Cardiac muscle cell (in vitro differentiated cells and primary cell): ENCODE results near the gene IDE. TPM values are rescaled to one million over a fixed set of nuclear protein-coding genes. Genes with fewer than 3 reads are reported as not detected.
A peak's percentile ranks its signal among the peaks of the same experiment; 100 is the strongest.

ENCODE experiments used
- DNase-seq, 2 donors: peaks; one replicate each; pipeline versions ENCODE4 v3.0.0 to v3.0.0-alpha.2; 2010 to 2017; ENCODE audit warnings: low read depth in 1 of 2, low spot score in 1 of 2
- H3K27ac ChIP-seq: fragments of 200-600 bp; sonication (generic); 2 replicates; pipeline ENCODE4 v1.5.1; 2016
- H3K27me3 ChIP-seq: fragments of 200-600 bp; sonication (generic); 2 replicates; pipeline ENCODE4 v1.6.0; 2016; ENCODE audit warnings: control low read depth
- H3K36me3 ChIP-seq: fragments of 200-600 bp; sonication (generic); 2 replicates; pipeline ENCODE4 v1.5.1; 2016; ENCODE audit warnings: control low read depth
- H3K4me1 ChIP-seq: fragments of 200-600 bp; sonication (generic); 2 replicates; pipeline ENCODE4 v1.8.1; 2017; ENCODE audit warnings: low read depth, mild to moderate bottlenecking, mixed run types
- H3K4me3 ChIP-seq: fragments of 200-600 bp; sonication (generic); 2 replicates; pipeline ENCODE4 v1.5.1; 2016; ENCODE audit warnings: mild to moderate bottlenecking
- H3K9me3 ChIP-seq: fragments of 200-600 bp; sonication (generic); 2 replicates; pipeline ENCODE4 v1.5.1; 2017; ENCODE audit warnings: low read depth, mild to moderate bottlenecking, control low read depth
- CTCF ChIP-seq: IDR thresholded peaks from 2 replicates; pipeline ENCODE4 v1.5.1; 2012; ENCODE audit warnings: low read depth, mild to moderate bottlenecking, low read length
- polyA plus RNA-seq: library from polyadenylated mRNA; unstranded; fragments of >200 nt; fragmentation: Nextera tagmentation; extraction: Ambion mirVana; gene quantifications from 2 replicates; pipeline ENCODE4 v1.2.1, GENCODE V29; 2016
- total RNA-seq: library from RNA; depleted of rRNA; stranded (reverse); fragments of >200 nt; gene quantifications from 2 replicates; pipeline ENCODE4 v1.2.3, GENCODE V29; 2016

Gene IDE
- total and polyA plus RNA-seq, 2 experiments from 2014 or later = 23.2 to 30.0 TPM

- peak overlapping the region; percentile 84 for H3K27ac ChIP-seq
- peak overlapping the region; percentile 24 for H3K4me3 ChIP-seq
- H3K9me3 ChIP-seq = no peaks in the 10 kb centered on the region
- peaks cover 33% of the 10 kb centered on the region for H3K4me1 ChIP-seq
- no peak for TF ChIP-seq CTCF
- peaks cover 9% of the 10 kb centered on the region for H3K36me3 ChIP-seq
- H3K27me3 ChIP-seq = no peaks in the 10 kb centered on the region
- no peak for DNase-seq
Observed at GRCh38 chr10:92506336-92506735, 67.6 kb downstream of the IDE start.

GRCh38 chr10:92505044-92505443 is 68.8 kb downstream of the IDE start:
- peaks cover 14% of the 10 kb centered on the region for H3K36me3 ChIP-seq

GRCh38 chr10:92502296-92502808 is 71.5 kb downstream of the IDE start:
- H3K9me3 ChIP-seq = no peaks in the 10 kb centered on the region
- DNase-seq = no peak
- H3K36me3 ChIP-seq = peaks cover 8% of the 10 kb centered on the region
- TF ChIP-seq CTCF = no peak
- H3K4me3 ChIP-seq = no peak overlapping the region
- H3K4me1 ChIP-seq = peaks cover 26% of the 10 kb centered on the region
- H3K27ac ChIP-seq = no peak overlapping the region
- H3K27me3 ChIP-seq = no peaks in the 10 kb centered on the region

More at GRCh38 chr10:92505044-92505443, 68.8 kb downstream of the IDE start:
- Histone ChIP-seq H3K4me3 (peak overlapping the region; percentile 24), H3K27ac (peak overlapping the region; percentile 84), H3K27me3 (no peaks in the 10 kb centered on the region), H3K4me1 (peaks cover 33% of the 10 kb centered on the region), H3K9me3 (no peaks in the 10 kb centered on the region)
- TF ChIP-seq CTCF = no peak
- no peak for DNase-seq

GRCh38 chr10:92493362-92493761 is 80.5 kb downstream of the IDE start:
- no peak for TF ChIP-seq CTCF
- Histone ChIP-seq H3K27me3 (no peaks in the 10 kb centered on the region), H3K4me3 (no peak overlapping the region), H3K9me3 (no peaks in the 10 kb centered on the region), H3K4me1 (no peaks in the 10 kb centered on the region), H3K27ac (no peak overlapping the region), H3K36me3 (peaks cover 23% of the 10 kb centered on the region)
- DNase-seq = no peak

- DNase-seq = no peak
- TF ChIP-seq CTCF = no peak
- Histone ChIP-seq H3K27ac (no peak overlapping the region), H3K9me3 (no peaks in the 10 kb centered on the region), H3K4me3 (no peak overlapping the region), H3K4me1 (no peaks in the 10 kb centered on the region), H3K27me3 (no peaks in the 10 kb centered on the region), H3K36me3 (peaks cover 27% of the 10 kb centered on the region)
Observed at GRCh38 chr10:92492748-92493240, 81.1 kb downstream of the IDE start.
